IMR-90 (cell line): ENCODE measurements around the gene ARPC4. TPM values are rescaled to one million over a fixed set of nuclear protein-coding genes. Genes with fewer than 3 reads are reported as not detected.

Experiments
- ATAC-seq: fragments of 200-7000 bp; cut with Tn5 transposase; 2 replicates; pipeline ENCODE4 v1.9.1; 2020; ENCODE audit warnings: low read depth, mild to moderate bottlenecking, moderate library complexity
- BruUV-seq: library from RNA; stranded (reverse); fragments of 400-500 nt; replicated peaks from 2 replicates; lab custom pipeline; 2021; lab: Mats Ljungman, UMichigan
- CTCF ChIA-PET: fragments of 300-600 bp; formaldehyde crosslinking; extraction: SDS; loops from one replicate; lab custom pipeline; 2021; ENCODE audit warnings: antibody characterized with exemption; lab: Yijun Ruan, JAX
- POLR2A ChIA-PET: fragments of 300-600 bp; sonication (Branson Sonifier 250); formaldehyde crosslinking; loops from one replicate; lab custom pipeline; 2022; ENCODE audit warnings: antibody characterized with exemption; ENCODE audit not compliant: unreplicated experiment; lab: Charles Lee
- DNase-seq: peaks from one replicate; pipeline ENCODE4 v3.0.0; 2013
- H2AFZ ChIP-seq: replicated peaks from 2 replicates; pipeline ENCODE3; 2013; ENCODE audit warnings: low read length, mild to moderate bottlenecking; ENCODE audit not compliant: poor library complexity
- H2AK5ac ChIP-seq: 2 replicates; pipeline ENCODE4 v1.6.1; 2013; ENCODE audit warnings: low read depth, low read length, inconsistent platforms
- H2AK9ac ChIP-seq: replicated peaks from 2 replicates; pipeline ENCODE3; 2013; ENCODE audit warnings: mild to moderate bottlenecking, low read depth, low read length, moderate library complexity; ENCODE audit not compliant: poor library complexity
- H2BK120ac ChIP-seq: 2 replicates; pipeline ENCODE4 v1.6.1; 2013; ENCODE audit warnings: low read depth, low read length, inconsistent platforms
- H2BK15ac ChIP-seq: 3 replicates; pipeline ENCODE4 v1.6.1; 2013; ENCODE audit warnings: low read depth, low read length, inconsistent platforms
- H2BK20ac ChIP-seq: 2 replicates; pipeline ENCODE4 v1.6.1; 2013; ENCODE audit warnings: low read depth, mild to moderate bottlenecking, inconsistent platforms, low read length, moderate library complexity
- H2BK5ac ChIP-seq: 2 replicates; pipeline ENCODE4 v1.6.1; 2013; ENCODE audit warnings: mild to moderate bottlenecking, low read depth, low read length, inconsistent platforms; ENCODE audit not compliant: poor library complexity, severe bottlenecking
- H3K14ac ChIP-seq: replicated peaks from 2 replicates; pipeline ENCODE4 v1.6.1; 2013; ENCODE audit warnings: low read depth, low read length, inconsistent platforms
- H3K18ac ChIP-seq: 2 replicates; pipeline ENCODE4 v1.6.1; 2013; ENCODE audit warnings: low read depth, low read length, control low read depth
- H3K23ac ChIP-seq: 2 replicates; pipeline ENCODE4 v1.6.1; 2013; ENCODE audit warnings: low read depth, low read length, inconsistent platforms
- H3K27ac ChIP-seq: 2 replicates; pipeline ENCODE4 v1.5.1; 2013; ENCODE audit warnings: mild to moderate bottlenecking, control low read depth, low read length; ENCODE audit not compliant: insufficient read depth
- H3K27me3 ChIP-seq: 2 replicates; pipeline ENCODE4 v1.6.1; 2013; ENCODE audit warnings: low read length; ENCODE audit not compliant: control insufficient read depth, insufficient read depth
- H3K36me3 ChIP-seq: 2 replicates; pipeline ENCODE4 v1.6.1; 2013; ENCODE audit warnings: low read length, mixed read lengths; ENCODE audit not compliant: control insufficient read depth, insufficient read depth
- H3K4ac ChIP-seq: 2 replicates; pipeline ENCODE4 v1.6.1; 2013; ENCODE audit warnings: low read depth, low read length, inconsistent platforms
- H3K4me1 ChIP-seq: 2 replicates; pipeline ENCODE4 v1.6.1; 2013; ENCODE audit warnings: low read length, mixed read lengths; ENCODE audit not compliant: control insufficient read depth, insufficient read depth
- H3K4me2 ChIP-seq: 2 replicates; pipeline ENCODE4 v1.6.1; 2013; ENCODE audit warnings: low read depth, mild to moderate bottlenecking, control low read depth, low read length, moderate library complexity
- H3K4me3 ChIP-seq: 2 replicates; pipeline ENCODE4 v1.5.1; 2013; ENCODE audit warnings: low read depth, mild to moderate bottlenecking, control low read depth, low read length, moderate library complexity; ENCODE audit not compliant: insufficient read depth
- H3K56ac ChIP-seq: 2 replicates; pipeline ENCODE4 v1.6.1; 2013; ENCODE audit warnings: low read length, inconsistent platforms; ENCODE audit not compliant: insufficient read depth; ENCODE audit errors: extremely low read depth
- H3K79me1 ChIP-seq, 2 experiments: 2 replicates each; pipeline ENCODE4 v1.6.1; 2013; ENCODE audit warnings: low read length in 2 of 2, inconsistent platforms in 1 of 2, low read depth in 1 of 2
- H3K9ac ChIP-seq: 2 replicates; pipeline ENCODE4 v1.6.1; 2013; ENCODE audit warnings: low read depth, low read length, control low read depth
- H3K9me1 ChIP-seq: 2 replicates; pipeline ENCODE4 v1.6.1; 2013; ENCODE audit warnings: low read length, inconsistent platforms; ENCODE audit not compliant: insufficient read depth
- H3K9me3 ChIP-seq: 2 replicates; pipeline ENCODE4 v1.6.1; 2013; ENCODE audit warnings: low read length; ENCODE audit not compliant: control insufficient read depth, insufficient read depth
- H4K20me1 ChIP-seq: 2 replicates; pipeline ENCODE4 v1.6.1; 2013; ENCODE audit warnings: low read length, inconsistent platforms; ENCODE audit not compliant: insufficient read depth
- H4K5ac ChIP-seq: 2 replicates; pipeline ENCODE4 v1.6.1; 2013; ENCODE audit warnings: mild to moderate bottlenecking, low read depth, low read length, control low read depth
- H4K8ac ChIP-seq, 2 experiments: 2 replicates each; pipeline ENCODE4 v1.6.1; 2013; ENCODE audit warnings: low read depth in 2 of 2, low read length in 2 of 2, control low read depth in 1 of 2, inconsistent platforms in 1 of 2
- H4K91ac ChIP-seq: 2 replicates; pipeline ENCODE4 v1.6.1; 2013; ENCODE audit warnings: low read depth, low read length, inconsistent platforms; ENCODE audit not compliant: insufficient read depth
- MAFK ChIP-seq: IDR thresholded peaks from 2 replicates; pipeline ENCODE4 v1.6.1; 2012; ENCODE audit warnings: low read depth, low read length, improper control_type of control experiment
- WGBS, 2 experiments: methylation state at CpG; one replicate each; pipeline versions ENCODE4 v1.1.5 to v1.1.7; 2013; ENCODE audit warnings: missing lambda C conversion rate in 2 of 2; ENCODE audit not compliant: insufficient read length in 1 of 2; ENCODE audit errors: extremely low coverage in 2 of 2; 5-methylcytosine and 5-hydroxymethylcytosine counted together
- dilution Hi-C: fragments of 300-500 bp; cut with HindIII; formaldehyde crosslinking; loops from one replicate; pipeline ENCODE4 v1.14.3; 2018; ENCODE audit warnings: low sequenced_read_pairs; ENCODE audit not compliant: unreplicated experiment
- in situ Hi-C: fragments of 300-500 bp; cut with MboI; formaldehyde crosslinking; loops from 3 replicates; pipeline ENCODE4 v1.14.3; 2019; ENCODE audit warnings: low sequenced_read_pairs, inconsistent platforms, mixed read lengths
- intact Hi-C: fragments of 100-400 bp; cut with micrococcal nuclease; formaldehyde crosslinking; loops from 2 replicates; pipeline ENCODE4 v1.10.0; 2022
- polyA plus RNA-seq, 3 experiments: library from polyadenylated mRNA; depleted of rRNA; stranded (reverse); fragments of >200 nt; gene quantifications; 2 replicates each; pipeline ENCODE4 v1.2.3, GENCODE V29; 2012; ENCODE audit warnings: low replicate concordance in 1 of 3
- total RNA-seq: library from RNA; depleted of rRNA; stranded (reverse); fragments of >200 nt; gene quantifications from 2 replicates; pipeline ENCODE4 v1.2.3, GENCODE V29; 2012

Gene ARPC4
- total and polyA plus RNA-seq, 2 of the 4 experiments (the other 2 are of a cell fraction): 188 to 383 TPM

DNA sequence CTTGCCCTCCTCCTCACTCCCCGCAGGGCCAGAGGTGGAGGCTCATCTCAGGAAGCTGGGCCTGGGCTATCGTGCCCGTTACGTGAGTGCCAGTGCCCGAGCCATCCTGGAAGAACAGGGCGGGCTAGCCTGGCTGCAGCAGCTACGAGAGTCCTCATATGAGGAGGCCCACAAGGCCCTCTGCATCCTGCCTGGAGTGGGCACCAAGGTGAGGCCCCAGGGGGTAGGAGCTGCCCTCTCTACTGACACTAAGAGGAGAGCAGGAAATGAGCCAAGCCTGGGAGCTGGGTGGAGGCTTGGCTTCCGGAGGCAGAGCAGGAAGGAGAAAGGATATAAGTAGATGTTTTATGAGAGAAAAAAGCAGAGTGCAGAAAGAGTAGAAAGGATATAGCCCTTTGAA, 38.2 kb upstream of the ARPC4 start:
- Histone ChIP-seq H4K5ac (no peak overlapping the region), H2AFZ (no peak overlapping the region), H2BK120ac (no peak overlapping the region), H3K9me1 (peaks cover 9% of the 10 kb centered on the region; the same call in 1 of the 2 replicates), H3K56ac (no peak overlapping the region), H3K27ac (no peak overlapping the region), H3K18ac (no peak overlapping the region), H3K23ac (no peak overlapping the region), H3K14ac (no peak overlapping the region), H3K36me3 (peaks cover 40% of the 10 kb centered on the region), H3K4me1 (peaks cover 4% of the 10 kb centered on the region), H4K20me1 (no peaks in the 10 kb centered on the region), H3K4me3 (no peak overlapping the region), H3K4ac (no peak overlapping the region), H3K4me2 (no peak overlapping the region), H2AK9ac (peak overlapping the region; percentile 7), H4K8ac (no peak overlapping the region), H2BK15ac (no peak overlapping the region), H2BK20ac (no peak overlapping the region), H2BK5ac (no peak overlapping the region), H3K9ac (no peak overlapping the region), H2AK5ac (no peak overlapping the region), H3K9me3 (no peaks in the 10 kb centered on the region), H3K27me3 (no peaks in the 10 kb centered on the region), H4K91ac (no peak overlapping the region), H3K79me1 (peaks cover 13 to 25% of the 10 kb centered on the region in 2 experiments)
- WGBS, 2 experiments: 97% methylated on average over 6 of the region's 8 CpGs; no CpG with 5 or more reads in 1 of the 2 experiments
- DNase-seq (no peak), ATAC-seq (no peak)
- intact Hi-C loops (no loop called here), in situ Hi-C loops (no loop called here), dilution Hi-C loops (no loop called here)
- ChIA-PET POLR2A (no interaction called here), CTCF (no interaction called here)
- no peak for TF ChIP-seq MAFK
- no TSS peak for BruUV-seq
